HCT116 (cell line): ENCODE measurements around the gene VSX1. TPM values are rescaled to one million over a fixed set of nuclear protein-coding genes. Genes with fewer than 3 reads are reported as not detected.

Experiments used
- ATAC-seq: fragments of 200-7000 bp; cut with Tn5 transposase; 2 replicates; pipeline ENCODE4 v1.9.1; 2020; ENCODE audit warnings: mild to moderate bottlenecking, moderate library complexity
- BruUV-seq: library from RNA; stranded (reverse); fragments of 400-500 nt; replicated peaks from 2 replicates; lab custom pipeline; 2021; lab: Mats Ljungman, UMichigan
- CTCF ChIA-PET: fragments of 300-600 bp; sonication (Branson Sonifier 250); formaldehyde crosslinking; loops from one replicate; lab custom pipeline; 2021; ENCODE audit warnings: antibody characterized with exemption; lab: Charles Lee
- POLR2A ChIA-PET: fragments of 300-600, 350-600 bp; sonication (Branson Sonifier 250); formaldehyde crosslinking; loops from one replicate; lab custom pipeline; 2021; ENCODE audit warnings: antibody characterized with exemption; lab: Charles Lee
- RAD21 ChIA-PET, 2 experiments: fragments of 300-600 bp; sonication (Branson Sonifier 250); formaldehyde crosslinking; loops; one replicate each; lab custom pipeline; 2023; ENCODE audit warnings: low total read pairs in 2 of 2; ENCODE audit not compliant: uncharacterized antibody in 2 of 2, unreplicated experiment in 2 of 2, low non-redundant PET in 1 of 2; lab: Charles Lee
- DNase-seq: peaks from one replicate; pipeline ENCODE4 v3.0.0-alpha.2; 2010; ENCODE audit warnings: low read depth, low spot score
- H2AFZ ChIP-seq: fragments of 200-600 bp; shearing (Covaris generic), sonication (generic); 2 replicates; pipeline ENCODE4 v1.6.1; 2017; ENCODE audit warnings: low read depth, mixed run types, mixed read lengths, antibody characterized with exemption, low read length; ENCODE audit not compliant: poor library complexity, severe bottlenecking
- H3K27ac ChIP-seq: 2 replicates; pipeline ENCODE4 v1.5.1; 2012; ENCODE audit warnings: low read depth, low read length
- H3K27me3 ChIP-seq: fragments of 200-600 bp; sonication (generic); 2 replicates; pipeline ENCODE4 v1.6.1; 2016; ENCODE audit warnings: mixed run types, low read length, mixed read lengths; ENCODE audit not compliant: insufficient read depth
- H3K36me3 ChIP-seq, 2 experiments: fragments of 200-500 bp in 1 of 2; fragments of 200-600 bp in 1 of 2; sonication (Bioruptor generic) in 1 of 2; sonication (generic) in 1 of 2; 2 replicates each; pipeline versions ENCODE4 v1.5.1 to v1.6.1; 2014 to 2016; ENCODE audit warnings: low read length in 2 of 2, inconsistent platforms in 1 of 2, mixed read lengths in 1 of 2, mixed run types in 1 of 2; ENCODE audit not compliant: insufficient read depth in 2 of 2, control insufficient read depth in 1 of 2
- H3K4me1 ChIP-seq, 2 experiments: fragments of 200-600 bp in 1 of 2; sonication (generic) in 1 of 2; 2 replicates each; pipeline versions ENCODE4 v1.5.1 to v1.6.1; 2012 to 2017; ENCODE audit warnings: low read length in 2 of 2, inconsistent platforms in 1 of 2, mild to moderate bottlenecking in 1 of 2, mixed read lengths in 1 of 2, mixed run types in 1 of 2, moderate library complexity in 1 of 2; ENCODE audit not compliant: insufficient read depth in 2 of 2, control insufficient read depth in 1 of 2
- H3K4me2 ChIP-seq: fragments of 200-600 bp; sonication (generic); 2 replicates; pipeline ENCODE4 v1.6.1; 2017; ENCODE audit warnings: mixed run types, low read length, mixed read lengths
- H3K4me3 ChIP-seq, 2 experiments: fragments of 200-600 bp in 1 of 2; sonication (generic) in 1 of 2; replicated peaks in 1 of 2; 2 replicates each; pipeline ENCODE4 v1.5.1; 2011 to 2016; ENCODE audit warnings: low read length in 2 of 2, control low read depth in 1 of 2, low read depth in 1 of 2, mild to moderate bottlenecking in 1 of 2, mixed read lengths in 1 of 2, mixed run types in 1 of 2
- H3K79me2 ChIP-seq: fragments of 200-600 bp; sonication (generic); 2 replicates; pipeline ENCODE4 v1.6.1; 2017; ENCODE audit warnings: mild to moderate bottlenecking, mixed run types, low read length, moderate library complexity, mixed read lengths; ENCODE audit not compliant: insufficient read depth
- H3K9ac ChIP-seq: fragments of 200-600 bp; sonication (generic); 2 replicates; pipeline ENCODE4 v1.6.1; 2016; ENCODE audit warnings: low read length, mixed read lengths
- H3K9me2 ChIP-seq: fragments of 200-600 bp; sonication (generic), shearing (Covaris generic); 2 replicates; pipeline ENCODE4 v1.6.1; 2017; ENCODE audit warnings: mixed run types, mild to moderate bottlenecking, moderate library complexity; ENCODE audit not compliant: insufficient read depth
- H3K9me3 ChIP-seq, 2 experiments: fragments of 200-500 bp in 1 of 2; fragments of 200-600 bp in 1 of 2; sonication (Bioruptor generic) in 1 of 2; sonication (generic) in 1 of 2; 2 replicates each; pipeline ENCODE4 v1.6.1; 2014 to 2017; ENCODE audit warnings: low read length in 2 of 2, mixed read lengths in 2 of 2, inconsistent platforms in 1 of 2, low read depth in 1 of 2, mild to moderate bottlenecking in 1 of 2, mixed run types in 1 of 2, moderate library complexity in 1 of 2; ENCODE audit not compliant: control insufficient read depth in 1 of 2, insufficient read depth in 1 of 2
- H4K20me1 ChIP-seq: fragments of 200-600 bp; sonication (generic), shearing (Covaris generic); 2 replicates; pipeline ENCODE4 v1.6.1; 2017; ENCODE audit warnings: mixed run types, mild to moderate bottlenecking, moderate library complexity; ENCODE audit not compliant: insufficient read depth
- CBX3 ChIP-seq: IDR thresholded peaks from 2 replicates; pipeline ENCODE4 v1.6.1; 2012; ENCODE audit warnings: low read depth
- EGR1 ChIP-seq: IDR thresholded peaks from 2 replicates; pipeline ENCODE4 v1.6.1; 2012; ENCODE audit warnings: low read depth
- ELF1 ChIP-seq: IDR thresholded peaks from 2 replicates; pipeline ENCODE4 v1.6.1; 2012; ENCODE audit warnings: low read depth, borderline replicate concordance
- FOSL1 ChIP-seq: IDR thresholded peaks from 2 replicates; pipeline ENCODE4 v1.6.1; 2012; ENCODE audit warnings: low read depth
- JUND ChIP-seq: IDR thresholded peaks from 2 replicates; pipeline ENCODE4 v1.6.1; 2012
- POLR2AphosphoS5 ChIP-seq: IDR thresholded peaks from 2 replicates; pipeline ENCODE4 v1.6.1; 2011; ENCODE audit warnings: mild to moderate bottlenecking, low read depth, low read length, moderate library complexity
- RAD21 ChIP-seq: IDR thresholded peaks from 2 replicates; pipeline ENCODE4 v1.6.1; 2012; ENCODE audit warnings: low read depth, mild to moderate bottlenecking
- SIN3A ChIP-seq: IDR thresholded peaks from 2 replicates; pipeline ENCODE4 v1.6.1; 2012; ENCODE audit warnings: low read depth
- SP1 ChIP-seq: IDR thresholded peaks from 2 replicates; pipeline ENCODE4 v1.6.1; 2012; ENCODE audit warnings: low read depth
- TCF7L2 ChIP-seq: IDR thresholded peaks from 2 replicates; pipeline ENCODE4 v1.7.0; 2011; ENCODE audit warnings: borderline replicate concordance, inconsistent platforms; ENCODE audit not compliant: insufficient read depth, insufficient read length; ENCODE audit errors: extremely low read depth
- YY1 ChIP-seq: IDR thresholded peaks from 2 replicates; pipeline ENCODE4 v1.6.1; 2011; ENCODE audit warnings: low read length, low read depth, moderate library complexity, mild to moderate bottlenecking; ENCODE audit not compliant: insufficient replicate concordance; ENCODE audit errors: extremely low read depth
- ZNF274 ChIP-seq: fragments of 200-500 bp; sonication (Bioruptor generic); IDR thresholded peaks from 2 replicates; pipeline ENCODE4 v1.6.1; 2014; ENCODE audit warnings: mild to moderate bottlenecking, low read depth, low read length, inconsistent platforms
- intact Hi-C: fragments of 100-400 bp; cut with micrococcal nuclease; formaldehyde crosslinking; loops from 2 replicates; pipeline ENCODE4 v1.10.0; 2022
- total RNA-seq: library from RNA; stranded (reverse); gene quantifications from one replicate; pipeline ENCODE4 v1.2.1, GENCODE V29; 2021; ENCODE audit not compliant: unreplicated experiment
- TF ChIP-seq, protein P1 (sequence below): IDR thresholded peaks from 2 replicates; pipeline ENCODE4 v1.6.1; 2012; ENCODE audit warnings: low read depth
- TF ChIP-seq, protein P2 (sequence below): IDR thresholded peaks from 2 replicates; pipeline ENCODE4 v1.6.1; 2012
- TF ChIP-seq, protein P3 (sequence below): IDR thresholded peaks from 2 replicates; pipeline ENCODE4 v1.6.1; 2012
- TF ChIP-seq, protein P4 (sequence below): IDR thresholded peaks from 2 replicates; pipeline ENCODE4 v1.6.1; 2011; ENCODE audit warnings: mild to moderate bottlenecking, low read length, moderate library complexity; ENCODE audit not compliant: insufficient replicate concordance; ENCODE audit errors: extremely low read depth

Gene VSX1
- total RNA-seq, 1 experiment from 2014 or later: not detected

DNA sequence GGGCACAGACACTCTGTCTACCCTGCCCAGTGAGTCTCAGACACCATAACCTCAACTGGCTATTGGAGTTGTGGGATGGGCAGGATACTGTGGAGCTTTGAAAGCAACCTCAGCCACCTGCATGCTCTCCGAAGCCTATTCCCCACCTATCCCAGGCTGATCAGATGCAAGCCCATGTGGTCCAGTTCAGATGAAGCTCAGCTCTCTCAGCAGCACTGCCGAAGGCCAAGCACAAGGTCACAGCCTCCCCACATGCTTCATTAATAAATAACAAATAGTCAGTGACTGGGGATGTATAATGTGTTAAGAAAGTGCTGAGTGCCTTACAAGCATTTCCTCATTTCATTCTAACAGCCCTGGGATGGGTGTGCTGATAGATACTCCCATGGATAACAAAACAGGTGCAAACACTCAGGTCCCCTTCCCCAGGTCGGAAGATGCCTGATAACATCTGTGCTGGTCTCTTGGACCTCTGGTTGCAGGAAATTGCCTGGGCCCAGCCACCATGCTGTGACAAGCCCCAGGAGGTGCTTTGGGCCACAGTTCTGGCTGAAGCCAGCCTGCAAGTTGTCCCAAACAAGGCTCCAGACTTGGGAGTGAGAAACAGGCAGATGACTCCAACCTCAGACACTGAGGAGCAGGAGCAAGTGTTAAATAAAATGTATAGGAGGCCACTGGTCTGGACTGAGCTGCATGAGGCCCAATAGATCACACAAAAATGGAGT, 27.7 kb downstream of the VSX1 start:
- Histone ChIP-seq H3K27ac (no peak overlapping the region), H4K20me1 (no peaks in the 10 kb centered on the region), H3K36me3 (no peaks in the 10 kb centered on the region; a peak in 1 of 4 replicates), H2AFZ (no peak overlapping the region), H3K4me3 (no peak overlapping the region), H3K9ac (no peak overlapping the region), H3K27me3 (peaks cover 3% of the 10 kb centered on the region), H3K4me1 (no peaks in the 10 kb centered on the region), H3K4me2 (no peak overlapping the region), H3K9me3 (no peaks in the 10 kb centered on the region), H3K9me2 (no peaks in the 10 kb centered on the region), H3K79me2 (no peaks in the 10 kb centered on the region)
- intact Hi-C loops: no loop called here
- TF ChIP-seq EGR1: no peak
- TF ChIP-seq, protein P1, sequence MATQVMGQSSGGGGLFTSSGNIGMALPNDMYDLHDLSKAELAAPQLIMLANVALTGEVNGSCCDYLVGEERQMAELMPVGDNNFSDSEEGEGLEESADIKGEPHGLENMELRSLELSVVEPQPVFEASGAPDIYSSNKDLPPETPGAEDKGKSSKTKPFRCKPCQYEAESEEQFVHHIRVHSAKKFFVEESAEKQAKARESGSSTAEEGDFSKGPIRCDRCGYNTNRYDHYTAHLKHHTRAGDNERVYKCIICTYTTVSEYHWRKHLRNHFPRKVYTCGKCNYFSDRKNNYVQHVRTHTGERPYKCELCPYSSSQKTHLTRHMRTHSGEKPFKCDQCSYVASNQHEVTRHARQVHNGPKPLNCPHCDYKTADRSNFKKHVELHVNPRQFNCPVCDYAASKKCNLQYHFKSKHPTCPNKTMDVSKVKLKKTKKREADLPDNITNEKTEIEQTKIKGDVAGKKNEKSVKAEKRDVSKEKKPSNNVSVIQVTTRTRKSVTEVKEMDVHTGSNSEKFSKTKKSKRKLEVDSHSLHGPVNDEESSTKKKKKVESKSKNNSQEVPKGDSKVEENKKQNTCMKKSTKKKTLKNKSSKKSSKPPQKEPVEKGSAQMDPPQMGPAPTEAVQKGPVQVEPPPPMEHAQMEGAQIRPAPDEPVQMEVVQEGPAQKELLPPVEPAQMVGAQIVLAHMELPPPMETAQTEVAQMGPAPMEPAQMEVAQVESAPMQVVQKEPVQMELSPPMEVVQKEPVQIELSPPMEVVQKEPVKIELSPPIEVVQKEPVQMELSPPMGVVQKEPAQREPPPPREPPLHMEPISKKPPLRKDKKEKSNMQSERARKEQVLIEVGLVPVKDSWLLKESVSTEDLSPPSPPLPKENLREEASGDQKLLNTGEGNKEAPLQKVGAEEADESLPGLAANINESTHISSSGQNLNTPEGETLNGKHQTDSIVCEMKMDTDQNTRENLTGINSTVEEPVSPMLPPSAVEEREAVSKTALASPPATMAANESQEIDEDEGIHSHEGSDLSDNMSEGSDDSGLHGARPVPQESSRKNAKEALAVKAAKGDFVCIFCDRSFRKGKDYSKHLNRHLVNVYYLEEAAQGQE: no peak
- no peak for TF ChIP-seq CBX3
- TF ChIP-seq, protein P2, sequence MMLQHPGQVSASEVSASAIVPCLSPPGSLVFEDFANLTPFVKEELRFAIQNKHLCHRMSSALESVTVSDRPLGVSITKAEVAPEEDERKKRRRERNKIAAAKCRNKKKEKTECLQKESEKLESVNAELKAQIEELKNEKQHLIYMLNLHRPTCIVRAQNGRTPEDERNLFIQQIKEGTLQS: no peak
- TF ChIP-seq FOSL1: no peak
- TF ChIP-seq ELF1: no peak
- no peak for TF ChIP-seq YY1
- TF ChIP-seq, protein P3, sequence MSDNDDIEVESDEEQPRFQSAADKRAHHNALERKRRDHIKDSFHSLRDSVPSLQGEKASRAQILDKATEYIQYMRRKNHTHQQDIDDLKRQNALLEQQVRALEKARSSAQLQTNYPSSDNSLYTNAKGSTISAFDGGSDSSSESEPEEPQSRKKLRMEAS: no peak
- no peak for TF ChIP-seq POLR2AphosphoS5
- no peak for TF ChIP-seq SIN3A
- TF ChIP-seq JUND: no peak
- TF ChIP-seq ZNF274: no peak
- TF ChIP-seq SP1: no peak
- TF ChIP-seq, protein P4, sequence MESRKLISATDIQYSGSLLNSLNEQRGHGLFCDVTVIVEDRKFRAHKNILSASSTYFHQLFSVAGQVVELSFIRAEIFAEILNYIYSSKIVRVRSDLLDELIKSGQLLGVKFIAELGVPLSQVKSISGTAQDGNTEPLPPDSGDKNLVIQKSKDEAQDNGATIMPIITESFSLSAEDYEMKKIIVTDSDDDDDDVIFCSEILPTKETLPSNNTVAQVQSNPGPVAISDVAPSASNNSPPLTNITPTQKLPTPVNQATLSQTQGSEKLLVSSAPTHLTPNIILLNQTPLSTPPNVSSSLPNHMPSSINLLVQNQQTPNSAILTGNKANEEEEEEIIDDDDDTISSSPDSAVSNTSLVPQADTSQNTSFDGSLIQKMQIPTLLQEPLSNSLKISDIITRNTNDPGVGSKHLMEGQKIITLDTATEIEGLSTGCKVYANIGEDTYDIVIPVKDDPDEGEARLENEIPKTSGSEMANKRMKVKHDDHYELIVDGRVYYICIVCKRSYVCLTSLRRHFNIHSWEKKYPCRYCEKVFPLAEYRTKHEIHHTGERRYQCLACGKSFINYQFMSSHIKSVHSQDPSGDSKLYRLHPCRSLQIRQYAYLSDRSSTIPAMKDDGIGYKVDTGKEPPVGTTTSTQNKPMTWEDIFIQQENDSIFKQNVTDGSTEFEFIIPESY: no peak
- no peak for TF ChIP-seq RAD21
- TF ChIP-seq TCF7L2: no peak
- ATAC-seq: no peak
- ChIA-PET RAD21 (no interaction called here), POLR2A (no interaction called here), CTCF (no interaction called here)
- no TSS peak for BruUV-seq
- no peak for DNase-seq
